ENCODE results near the gene GLI2.

DNA sequence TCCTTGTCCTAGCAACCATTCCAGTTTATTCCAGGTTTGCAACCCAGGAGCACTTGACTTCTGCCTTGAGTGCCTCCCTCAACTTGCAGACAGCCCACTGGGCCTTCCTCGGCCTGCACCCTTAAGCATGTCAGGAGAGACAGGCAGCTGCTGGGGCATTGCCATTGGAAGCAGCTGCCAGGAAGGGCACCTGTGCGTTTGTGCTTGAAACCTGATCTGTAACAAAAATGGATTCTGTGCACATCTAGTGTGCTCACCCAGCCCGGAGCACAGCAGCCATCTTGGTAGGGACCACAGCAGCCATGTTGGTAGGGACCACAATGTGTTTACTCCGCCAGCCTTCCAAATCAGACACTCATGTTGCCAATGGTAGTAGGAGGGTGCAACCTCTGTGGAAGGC, 44.3 kb upstream of the GLI2 start:
- TF ChIP-seq, protein P1, sequence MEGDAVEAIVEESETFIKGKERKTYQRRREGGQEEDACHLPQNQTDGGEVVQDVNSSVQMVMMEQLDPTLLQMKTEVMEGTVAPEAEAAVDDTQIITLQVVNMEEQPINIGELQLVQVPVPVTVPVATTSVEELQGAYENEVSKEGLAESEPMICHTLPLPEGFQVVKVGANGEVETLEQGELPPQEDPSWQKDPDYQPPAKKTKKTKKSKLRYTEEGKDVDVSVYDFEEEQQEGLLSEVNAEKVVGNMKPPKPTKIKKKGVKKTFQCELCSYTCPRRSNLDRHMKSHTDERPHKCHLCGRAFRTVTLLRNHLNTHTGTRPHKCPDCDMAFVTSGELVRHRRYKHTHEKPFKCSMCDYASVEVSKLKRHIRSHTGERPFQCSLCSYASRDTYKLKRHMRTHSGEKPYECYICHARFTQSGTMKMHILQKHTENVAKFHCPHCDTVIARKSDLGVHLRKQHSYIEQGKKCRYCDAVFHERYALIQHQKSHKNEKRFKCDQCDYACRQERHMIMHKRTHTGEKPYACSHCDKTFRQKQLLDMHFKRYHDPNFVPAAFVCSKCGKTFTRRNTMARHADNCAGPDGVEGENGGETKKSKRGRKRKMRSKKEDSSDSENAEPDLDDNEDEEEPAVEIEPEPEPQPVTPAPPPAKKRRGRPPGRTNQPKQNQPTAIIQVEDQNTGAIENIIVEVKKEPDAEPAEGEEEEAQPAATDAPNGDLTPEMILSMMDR (conservative IDR thresholded peaks at IDR 0.05; ENCODE audit: low read length) = no peak
- TF ChIP-seq EZH2phosphoT487 (IDR thresholded peaks at IDR 0.05; ENCODE audit: borderline replicate concordance) = no peak

Data from Loucy (cell line).